ENCODE results near the gene SIPA1L3. TPM values are rescaled to one million over a fixed set of nuclear protein-coding genes. Genes with fewer than 3 reads are reported as not detected.

The SIPA1L3 gene
- total and polyA plus RNA-seq, 2 experiments from 2014 or later, result 15.7 to 54.1 TPM

- no peak for TF ChIP-seq EZH2phosphoT487 (IDR thresholded peaks at IDR 0.05; ENCODE audit: unreplicated experiment)
- TF ChIP-seq CREB1 (CRISPR knock-in tag; IDR thresholded peaks at IDR 0.05; ENCODE audit: low read depth), result no peak
Measured at GRCh38 chr19:38018694-38019395, 111.8 kb downstream of the SIPA1L3 start (continued).

DNA sequence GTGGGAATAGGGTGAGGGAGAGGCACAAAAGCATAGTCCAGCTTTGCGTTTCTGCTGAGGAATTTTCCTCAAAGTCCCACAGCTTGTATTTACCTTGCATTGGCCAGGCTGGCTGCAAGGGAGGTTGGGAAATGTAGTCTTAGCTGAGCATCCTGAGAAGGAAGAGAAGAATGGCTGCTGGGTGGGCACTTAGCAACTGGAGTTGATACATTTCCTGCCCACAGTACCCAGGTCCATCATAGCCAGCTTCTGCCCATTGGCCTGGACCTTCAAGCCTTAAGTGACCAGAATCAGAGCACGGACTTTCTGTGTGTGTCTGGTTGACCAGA is 112.4 kb downstream of the SIPA1L3 start:
- Histone ChIP-seq H3K4me1 (ENCODE audit: insufficient read depth) (peaks cover 12% of the 10 kb centered on the region; the same call in 1 of the 2 replicates), H3K9me2 (ENCODE audit: insufficient read depth) (no peaks in the 10 kb centered on the region), H3K27me3 (ENCODE audit: insufficient read depth) (no peaks in the 10 kb centered on the region), H3K79me2 (replicated peaks; ENCODE audit: insufficient read depth) (peaks cover 25% of the 10 kb centered on the region), H4K20me1 (replicated peaks; ENCODE audit: insufficient read depth) (peaks cover 10% of the 10 kb centered on the region), H3K36me3 (ENCODE audit: insufficient read depth) (no peaks in the 10 kb centered on the region), H2AFZ (no peak overlapping the region), H3K27ac (ENCODE audit: low read depth) (no peak overlapping the region), H3F3A (replicated peaks; ENCODE audit: low read depth) (0 out of 2 replicates have a peak, but pooled peaks cover 6% of the 10 kb centered on the region), H3K4me3 (no peak overlapping the region), H3K4me2 (0 out of 2 replicates have a peak overlapping the region, but pooled peaks have one; percentile 21)
- H3K9me3 Mint-ChIP-seq, result no peaks in the 10 kb centered on the region
- DNase-seq (ENCODE audit: low spot score) (peak; percentile 38), ATAC-seq (peak; percentile 62)
- H3K27ac Mint-ChIP-seq, result no peak overlapping the region
- H3K4me3 Mint-ChIP-seq, result no peak overlapping the region
- TF ChIP-seq EZH2phosphoT487 (IDR thresholded peaks at IDR 0.05; ENCODE audit: unreplicated experiment) (no peak), ZNF114 (CRISPR knock-in tag; IDR thresholded peaks at IDR 0.05) (no peak), EZH2 (IDR thresholded peaks at IDR 0.05; ENCODE audit: low read depth, unreplicated experiment) (no peak), ETS1 (IDR thresholded peaks at IDR 0.05) (no peak), STAT1 (IDR thresholded peaks at IDR 0.05; ENCODE audit: unreplicated experiment) (no peak), POLR2AphosphoS5 (IDR thresholded peaks at IDR 0.05; ENCODE audit: low read depth) (no peak), REST (IDR thresholded peaks at IDR 0.05; ENCODE audit: unreplicated experiment) (no peak), NANOG (IDR thresholded peaks at IDR 0.05; ENCODE audit: borderline replicate concordance) (no peak), CREB1 (CRISPR knock-in tag; IDR thresholded peaks at IDR 0.05; ENCODE audit: low read depth) (no peak), JUNB (IDR thresholded peaks at IDR 0.05; ENCODE audit: unreplicated experiment) (no peak)
- peaks cover 16% of the 10 kb centered on the region for H3K4me1 Mint-ChIP-seq
- peaks cover 14% of the 10 kb centered on the region for H3K27me3 Mint-ChIP-seq (ENCODE audit: insufficient read depth, low read depth, poor library complexity)
- H3K36me3 Mint-ChIP-seq (ENCODE audit: low read depth), result no peaks in the 10 kb centered on the region

Data from GM23338 (cell line).